Stimulated activated memory B cell treated with anti-CD40 and anti-IgM and Interleukin-4, amounts not matched to agents 10 μg/mL and 1 μg/mL and 100 μg/mL, for 72 hours (primary cell): ENCODE results near the gene GLG1.
A peak's percentile ranks its signal among the peaks of the same experiment; 100 is the strongest.

Experiments used
- ATAC-seq: fragments of 150-1000 bp; cut with Tn5 transposase; 2 replicates; pipeline ENCODE4 v1.10.0; 2021
- H3K27ac Mint-ChIP-seq: one replicate; pipeline ENCODE4 v1.8.0; 2022; ENCODE audit warnings: mild to moderate bottlenecking, mixed read lengths
- H3K27me3 Mint-ChIP-seq: one replicate; pipeline ENCODE4 v1.8.0; 2022; ENCODE audit warnings: mixed read lengths
- H3K36me3 Mint-ChIP-seq: one replicate; pipeline ENCODE4 v1.8.0; 2022; ENCODE audit warnings: mixed read lengths
- H3K4me1 Mint-ChIP-seq: one replicate; pipeline ENCODE4 v1.8.0; 2022; ENCODE audit warnings: mixed read lengths
- H3K4me3 Mint-ChIP-seq: one replicate; pipeline ENCODE4 v1.8.0; 2022; ENCODE audit warnings: mild to moderate bottlenecking, moderate library complexity, mixed read lengths
- H3K9me3 Mint-ChIP-seq: one replicate; pipeline ENCODE4 v1.8.0; 2022; ENCODE audit warnings: mixed read lengths

GLG1 gene

GRCh38 chr16:74465851-74466685 lies 140.8 kb downstream of the GLG1 start:
- ATAC-seq: no peak
- peak overlapping the region; percentile 40 for H3K27ac Mint-ChIP-seq
- no peak overlapping the region for H3K4me3 Mint-ChIP-seq

GRCh38 chr16:74465281-74465680 lies 141.6 kb downstream of the GLG1 start:
- no peak overlapping the region for H3K4me3 Mint-ChIP-seq
- ATAC-seq: no peak
- no peaks in the 10 kb centered on the region for H3K9me3 Mint-ChIP-seq
- no peaks in the 10 kb centered on the region for H3K27me3 Mint-ChIP-seq
- H3K36me3 Mint-ChIP-seq: peaks cover 79% of the 10 kb centered on the region
- H3K4me1 Mint-ChIP-seq: peaks cover 25% of the 10 kb centered on the region
- peak overlapping the region; percentile 65 for H3K27ac Mint-ChIP-seq

More at GRCh38 chr16:74465851-74466685, 140.8 kb downstream of the GLG1 start:
- Mint-ChIP-seq H3K9me3 (no peaks in the 10 kb centered on the region), H3K4me1 (peaks cover 25% of the 10 kb centered on the region), H3K36me3 (peaks cover 78% of the 10 kb centered on the region), H3K27me3 (no peaks in the 10 kb centered on the region)

- Mint-ChIP-seq H3K27ac (peak overlapping the region; percentile 65), H3K27me3 (no peaks in the 10 kb centered on the region), H3K9me3 (no peaks in the 10 kb centered on the region), H3K4me1 (peaks cover 25% of the 10 kb centered on the region), H3K36me3 (peaks cover 77% of the 10 kb centered on the region), H3K4me3 (no peak overlapping the region)
- peak; percentile 97 for ATAC-seq
These were observed 143.0 kb downstream of the GLG1 start for GRCh38 chr16:74463888-74464287.

GRCh38 chr16:74462361-74462760 lies 144.6 kb downstream of the GLG1 start:
- ATAC-seq: no peak
- Mint-ChIP-seq H3K4me3 (no peak overlapping the region), H3K27ac (no peak overlapping the region), H3K36me3 (peaks cover 79% of the 10 kb centered on the region), H3K4me1 (peaks cover 25% of the 10 kb centered on the region), H3K27me3 (no peaks in the 10 kb centered on the region), H3K9me3 (no peaks in the 10 kb centered on the region)

GRCh38 chr16:74461826-74462225 lies 145.1 kb downstream of the GLG1 start:
- no peak for ATAC-seq
- Mint-ChIP-seq H3K36me3 (peaks cover 75% of the 10 kb centered on the region), H3K4me1 (peaks cover 21% of the 10 kb centered on the region), H3K9me3 (no peaks in the 10 kb centered on the region), H3K4me3 (no peak overlapping the region), H3K27ac (no peak overlapping the region), H3K27me3 (no peaks in the 10 kb centered on the region)

GRCh38 chr16:74460542-74460941 lies 146.4 kb downstream of the GLG1 start:
- no peak overlapping the region for H3K4me3 Mint-ChIP-seq
- H3K27me3 Mint-ChIP-seq: no peaks in the 10 kb centered on the region
- peaks cover 13% of the 10 kb centered on the region for H3K4me1 Mint-ChIP-seq
- no peak overlapping the region for H3K27ac Mint-ChIP-seq
- no peaks in the 10 kb centered on the region for H3K9me3 Mint-ChIP-seq
- peaks cover 75% of the 10 kb centered on the region for H3K36me3 Mint-ChIP-seq
- no peak for ATAC-seq

GRCh38 chr16:74456290-74456625 lies 150.7 kb downstream of the GLG1 start:
- Mint-ChIP-seq H3K4me1 (peaks cover 22% of the 10 kb centered on the region), H3K27ac (no peak overlapping the region), H3K36me3 (peaks cover 69% of the 10 kb centered on the region), H3K9me3 (no peaks in the 10 kb centered on the region), H3K4me3 (no peak overlapping the region), H3K27me3 (no peaks in the 10 kb centered on the region)
- ATAC-seq: no peak

- Mint-ChIP-seq H3K4me1 (peaks cover 22% of the 10 kb centered on the region), H3K27ac (no peak overlapping the region), H3K9me3 (no peaks in the 10 kb centered on the region), H3K36me3 (peaks cover 69% of the 10 kb centered on the region), H3K27me3 (no peaks in the 10 kb centered on the region), H3K4me3 (no peak overlapping the region)
- no peak for ATAC-seq
These were observed 151.2 kb downstream of the GLG1 start for GRCh38 chr16:74455619-74456289.

- ATAC-seq: no peak
- no peak overlapping the region for H3K4me3 Mint-ChIP-seq
- H3K27ac Mint-ChIP-seq: no peak overlapping the region
- no peaks in the 10 kb centered on the region for H3K9me3 Mint-ChIP-seq
- peaks cover 65% of the 10 kb centered on the region for H3K36me3 Mint-ChIP-seq
- H3K4me1 Mint-ChIP-seq: peaks cover 22% of the 10 kb centered on the region
- H3K27me3 Mint-ChIP-seq: no peaks in the 10 kb centered on the region
These were observed 151.7 kb downstream of the GLG1 start for GRCh38 chr16:74455213-74455612.

GRCh38 chr16:74451951-74452758 lies 154.8 kb downstream of the GLG1 start:
- Mint-ChIP-seq H3K4me3 (no peak overlapping the region), H3K27ac (peak overlapping the region; percentile 72), H3K9me3 (no peaks in the 10 kb centered on the region), H3K27me3 (no peaks in the 10 kb centered on the region), H3K4me1 (peaks cover 22% of the 10 kb centered on the region), H3K36me3 (peaks cover 68% of the 10 kb centered on the region)
- ATAC-seq: peak; percentile 95

GRCh38 chr16:74450967-74451760 lies 155.8 kb downstream of the GLG1 start:
- H3K27me3 Mint-ChIP-seq: no peaks in the 10 kb centered on the region
- H3K36me3 Mint-ChIP-seq: peaks cover 70% of the 10 kb centered on the region

GRCh38 chr16:74450236-74450635 lies 156.7 kb downstream of the GLG1 start:
- Mint-ChIP-seq H3K36me3 (peaks cover 61% of the 10 kb centered on the region), H3K27ac (peak overlapping the region; percentile 8), H3K4me3 (no peak overlapping the region)

More at GRCh38 chr16:74450967-74451760, 155.8 kb downstream of the GLG1 start:
- Mint-ChIP-seq H3K4me1 (peaks cover 22% of the 10 kb centered on the region), H3K9me3 (no peaks in the 10 kb centered on the region), H3K4me3 (no peak overlapping the region), H3K27ac (peak overlapping the region; percentile 72)
- no peak for ATAC-seq

GRCh38 chr16:74449470-74449869 lies 157.4 kb downstream of the GLG1 start:
- Mint-ChIP-seq H3K36me3 (peaks cover 56% of the 10 kb centered on the region), H3K4me3 (no peak overlapping the region), H3K4me1 (peaks cover 22% of the 10 kb centered on the region), H3K27ac (peak overlapping the region; percentile 8), H3K27me3 (no peaks in the 10 kb centered on the region), H3K9me3 (no peaks in the 10 kb centered on the region)
- no peak for ATAC-seq

More at GRCh38 chr16:74450236-74450635, 156.7 kb downstream of the GLG1 start:
- no peak for ATAC-seq
- Mint-ChIP-seq H3K4me1 (peaks cover 22% of the 10 kb centered on the region), H3K9me3 (no peaks in the 10 kb centered on the region), H3K27me3 (no peaks in the 10 kb centered on the region)

GRCh38 chr16:74448990-74449389 lies 157.9 kb downstream of the GLG1 start:
- no peak for ATAC-seq
- no peak overlapping the region for H3K4me3 Mint-ChIP-seq
- H3K36me3 Mint-ChIP-seq: peaks cover 56% of the 10 kb centered on the region
- H3K27me3 Mint-ChIP-seq: no peaks in the 10 kb centered on the region
- no peak overlapping the region for H3K27ac Mint-ChIP-seq
- peaks cover 22% of the 10 kb centered on the region for H3K4me1 Mint-ChIP-seq
- no peaks in the 10 kb centered on the region for H3K9me3 Mint-ChIP-seq
